K562 (cell line): Measurements from ENCODE around the gene CLIC1. TPM values are rescaled to one million over a fixed set of nuclear protein-coding genes. Genes with fewer than 3 reads are reported as not detected.

ENCODE experiments used
- CREB1 ChIP-seq, 2 experiments: sonication (generic) in 1 of 2; formaldehyde crosslinking in 1 of 2; IDR thresholded peaks; 2 replicates each; pipeline versions ENCODE4 v1.6.1 to v1.8.0; 2012 to 2022; ENCODE audit warnings: inconsistent platforms in 1 of 2, mild to moderate bottlenecking in 1 of 2, missing genetic modification reagents in 1 of 2, moderate library complexity in 1 of 2
- HDGF ChIP-seq: fragments of 450-650 bp; IDR thresholded peaks from 2 replicates; pipeline ENCODE4 v1.6.1; 2016
- HOMEZ ChIP-seq: fragments of 250-450 bp; sonication (Bioruptor Pico); IDR thresholded peaks from 2 replicates; pipeline ENCODE4 v1.4.0; 2020; ENCODE audit warnings: mild to moderate bottlenecking, moderate library complexity
- MEF2D ChIP-seq: conservative IDR thresholded peaks from 2 replicates; pipeline ENCODE4 v1.6.1; 2016; ENCODE audit warnings: low read depth, missing genetic modification characterization, missing compliant biosample characterization
- MTA1 ChIP-seq: fragments of 450-650 bp; IDR thresholded peaks from 2 replicates; pipeline ENCODE4 v1.6.1; 2017; ENCODE audit warnings: borderline replicate concordance
- NUFIP1 ChIP-seq: fragments of 450-650 bp; IDR thresholded peaks from 2 replicates; pipeline ENCODE4 v1.6.1; 2018; ENCODE audit not compliant: partially characterized antibody
- REST ChIP-seq, 2 experiments: fragments of 450-650 bp; formaldehyde crosslinking in 1 of 2; IDR thresholded peaks; 2 replicates each; pipeline versions ENCODE4 v1.4.0 to v1.6.1; 2014 to 2020; ENCODE audit warnings: mild to moderate bottlenecking in 2 of 2, borderline replicate concordance in 1 of 2, low read depth in 1 of 2
- TOE1 ChIP-seq, 2 experiments: fragments of 450-650 bp in 1 of 2; sonication (generic) in 1 of 2; formaldehyde crosslinking in 1 of 2; IDR thresholded peaks; 2 replicates each; pipeline versions ENCODE4 v1.7.1 to v1.8.0; 2016 to 2022; ENCODE audit warnings: borderline replicate concordance in 2 of 2, mild to moderate bottlenecking in 2 of 2, antibody characterized with exemption in 1 of 2, inconsistent platforms in 1 of 2, low read depth in 1 of 2, missing genetic modification reagents in 1 of 2, moderate library complexity in 1 of 2
- YY1 ChIP-seq, 3 experiments: IDR thresholded peaks; 2 replicates each; pipeline ENCODE4 v1.6.1; 2011; ENCODE audit warnings: low read length in 2 of 3, mild to moderate bottlenecking in 2 of 3, moderate library complexity in 2 of 3, borderline replicate concordance in 1 of 3, control low read depth in 1 of 3, low read depth in 1 of 3; ENCODE audit not compliant: insufficient read depth in 3 of 3, insufficient replicate concordance in 2 of 3, control insufficient read depth in 1 of 3, insufficient read length in 1 of 3; ENCODE audit errors: extremely low read depth in 1 of 3
- ZFP30 ChIP-seq: fragments of 250-450 bp; sonication (Bioruptor Pico); IDR thresholded peaks from 2 replicates; pipeline ENCODE4 v1.8.0; 2022; ENCODE audit warnings: moderate library complexity, mild to moderate bottlenecking, inconsistent platforms, borderline replicate concordance
- ZNF239 ChIP-seq: fragments of 250-450 bp; sonication (Bioruptor Pico); IDR thresholded peaks from 2 replicates; pipeline ENCODE4 v1.4.0; 2020; ENCODE audit warnings: mild to moderate bottlenecking
- ZNF280A ChIP-seq: fragments of 450-650 bp; IDR thresholded peaks from 2 replicates; pipeline ENCODE4 v1.6.1; 2018; ENCODE audit warnings: mild to moderate bottlenecking, low read depth; ENCODE audit not compliant: partially characterized antibody
- ZNF444 ChIP-seq: fragments of 250-450 bp; sonication (Bioruptor Pico); IDR thresholded peaks from 2 replicates; pipeline ENCODE4 v1.4.0; 2020; ENCODE audit warnings: mild to moderate bottlenecking, moderate library complexity
- polyA plus RNA-seq, 8 experiments: library from polyadenylated mRNA; depleted of rRNA in 4 of 8; stranded (reverse) in 5 of 8; unstranded in 3 of 8; fragments of >200 nt; fragmentation: Nextera tagmentation in 2 of 8; fragmentation: Illumina TruSeq in 1 of 8; extraction: Ambion mirVana in 2 of 8; extraction: Trizol in 1 of 8; gene quantifications; 2 replicates each; pipeline versions ENCODE4 v1.2.1 to v1.2.3, GENCODE V29; 2011 to 2014; ENCODE audit warnings: inconsistent platforms in 1 of 8, missing spikeins in 1 of 8
- total RNA-seq, 7 experiments: library from RNA; depleted of rRNA in 6 of 7; stranded (reverse); fragments of >200 nt in 6 of 7; fragmentation: Illumina TruSeq in 2 of 7; extraction: Trizol in 2 of 7; gene quantifications; 2 replicates each; pipeline versions ENCODE4 v1.2.1 to v1.2.3, GENCODE V29; 2011 to 2021; ENCODE audit warnings: low replicate concordance in 1 of 7

The CLIC1 gene
- total and polyA plus RNA-seq, 9 of the 15 experiments (the other 6 are each of a cell fraction or from before 2014, with no cell fraction given), result 1,267 to 2,419 (median 1,808) TPM

- no peak; the same call in 1 of the 2 replicates for TF ChIP-seq ZFP30 (CRISPR knock-in tag)
- peak in 1 of 3 experiments; percentile 75 for TF ChIP-seq YY1 (IDR thresholded peaks at IDR 0.05; ENCODE audit: borderline replicate concordance in 1 of 3, control insufficient read depth in 1 of 3, extremely low read depth in 1 of 3, insufficient read depth in 3 of 3, insufficient read length in 1 of 3, insufficient replicate concordance in 2 of 3, low read depth in 1 of 3, low read length in 2 of 3)
- TF ChIP-seq HDGF, result no peak
- TF ChIP-seq ZNF239 (CRISPR knock-in tag), result no peak
- peak; percentile 66 for TF ChIP-seq CREB1 (IDR thresholded peaks at IDR 0.05)
- TF ChIP-seq CREB1 (CRISPR knock-in tag; IDR thresholded peaks at IDR 0.05), result no peak
- TF ChIP-seq NUFIP1, result no peak
- TF ChIP-seq ZNF280A, result no peak
- no peak for TF ChIP-seq ZNF444 (CRISPR knock-in tag)
- TF ChIP-seq HOMEZ (CRISPR knock-in tag), result no peak
- TF ChIP-seq MTA1, result 0 out of 2 replicates have a peak, but pooled peaks have one; percentile 39
- no peak for TF ChIP-seq TOE1 (IDR thresholded peaks at IDR 0.05; ENCODE audit: borderline replicate concordance)
- TF ChIP-seq TOE1 (CRISPR knock-in tag; IDR thresholded peaks at IDR 0.05; ENCODE audit: borderline replicate concordance, low read depth), result peak; percentile 79
- 0 out of 2 replicates have a peak, but pooled peaks have one; percentile 19 for TF ChIP-seq MEF2D
- no peak for TF ChIP-seq REST (IDR thresholded peaks at IDR 0.05; ENCODE audit: borderline replicate concordance)
- peak; percentile 80; the same call in 1 of the 2 replicates for TF ChIP-seq REST (CRISPR knock-in tag; IDR thresholded peaks at IDR 0.05; ENCODE audit: low read depth)
Observed at GRCh38 chr6:31736021-31736767, at the start of gene CLIC1 (continued).
